H9 (cell line): Measurements from ENCODE around the gene MYO5B. TPM values are rescaled to one million over a fixed set of nuclear protein-coding genes. Genes with fewer than 3 reads are reported as not detected.

Experiments
- DNase-seq: peaks from one replicate; pipeline ENCODE4 v3.0.0-alpha.2; 2017
- H2AFZ ChIP-seq: one replicate; pipeline ENCODE4 v1.6.1; 2013; ENCODE audit warnings: mild to moderate bottlenecking, low read length, control low read depth, moderate library complexity
- H2AK5ac ChIP-seq: 2 replicates; pipeline ENCODE4 v1.6.1; 2013; ENCODE audit warnings: low read length, control low read depth, mixed read lengths; ENCODE audit not compliant: insufficient read length
- H2BK120ac ChIP-seq: one replicate; pipeline ENCODE4 v1.6.1; 2013; ENCODE audit warnings: low read depth, mild to moderate bottlenecking, low read length, control low read depth, inconsistent platforms; ENCODE audit not compliant: poor library complexity, severe bottlenecking
- H2BK12ac ChIP-seq: 2 replicates; pipeline ENCODE4 v1.6.1; 2013; ENCODE audit warnings: low read length, control low read depth, mixed read lengths, low read depth; ENCODE audit not compliant: insufficient read length
- H2BK15ac ChIP-seq: 2 replicates; pipeline ENCODE4 v1.6.1; 2013; ENCODE audit warnings: low read depth, low read length, control low read depth
- H2BK20ac ChIP-seq: one replicate; pipeline ENCODE4 v1.6.1; 2013; ENCODE audit warnings: low read depth, mild to moderate bottlenecking, low read length, control low read depth, inconsistent platforms; ENCODE audit not compliant: poor library complexity, severe bottlenecking
- H2BK5ac ChIP-seq: 2 replicates; pipeline ENCODE4 v1.6.1; 2013; ENCODE audit warnings: low read length, control low read depth, mixed read lengths; ENCODE audit not compliant: insufficient read length
- H3K14ac ChIP-seq: 2 replicates; pipeline ENCODE4 v1.6.1; 2013; ENCODE audit warnings: low read length, control low read depth; ENCODE audit not compliant: insufficient read depth
- H3K18ac ChIP-seq: 2 replicates; pipeline ENCODE4 v1.6.1; 2013; ENCODE audit warnings: low read depth, mild to moderate bottlenecking, mixed read lengths, low read length, control low read depth; ENCODE audit not compliant: insufficient read length
- H3K23ac ChIP-seq: 2 replicates; pipeline ENCODE4 v1.6.1; 2013; ENCODE audit warnings: low read length, control low read depth, mixed read lengths, low read depth; ENCODE audit not compliant: insufficient read length
- H3K23me2 ChIP-seq: 2 replicates; pipeline ENCODE4 v1.6.1; 2013; ENCODE audit warnings: low read depth, mild to moderate bottlenecking, mixed read lengths, low read length, control low read depth; ENCODE audit not compliant: insufficient read length, poor library complexity, severe bottlenecking
- H3K27ac ChIP-seq: 2 replicates; pipeline ENCODE4 v1.5.1; 2013; ENCODE audit warnings: low read length, control low read depth, mixed read lengths, low read depth; ENCODE audit not compliant: insufficient read length
- H3K27me3 ChIP-seq: 2 replicates; pipeline ENCODE4 v1.6.1; 2013; ENCODE audit warnings: low read length, control low read depth, inconsistent platforms; ENCODE audit not compliant: insufficient read depth
- H3K4ac ChIP-seq: 2 replicates; pipeline ENCODE4 v1.6.1; 2013; ENCODE audit warnings: low read depth, mild to moderate bottlenecking, control low read depth, inconsistent platforms, low read length, moderate library complexity
- H3K4me1 ChIP-seq: 2 replicates; pipeline ENCODE4 v1.6.1; 2013; ENCODE audit warnings: low read length, control low read depth, inconsistent platforms; ENCODE audit not compliant: insufficient read depth
- H3K4me2 ChIP-seq: 2 replicates; pipeline ENCODE4 v1.6.1; 2013; ENCODE audit warnings: low read length, control low read depth, mixed read lengths; ENCODE audit not compliant: insufficient read length, insufficient read depth
- H3K56ac ChIP-seq: 2 replicates; pipeline ENCODE4 v1.6.1; 2013; ENCODE audit warnings: low read depth, mild to moderate bottlenecking, mixed read lengths, low read length, control low read depth; ENCODE audit not compliant: insufficient read length
- H3K79me1 ChIP-seq: 2 replicates; pipeline ENCODE4 v1.6.1; 2013; ENCODE audit warnings: low read depth, mild to moderate bottlenecking, moderate library complexity, low read length, control low read depth, inconsistent platforms; ENCODE audit not compliant: insufficient read depth, poor library complexity, severe bottlenecking
- H3K79me2 ChIP-seq: 2 replicates; pipeline ENCODE4 v1.6.1; 2013; ENCODE audit warnings: low read length, control low read depth, inconsistent platforms; ENCODE audit not compliant: insufficient read depth
- H3K9ac ChIP-seq: 2 replicates; pipeline ENCODE4 v1.6.1; 2013; ENCODE audit warnings: low read length, control low read depth, mixed read lengths; ENCODE audit not compliant: insufficient read length; ENCODE audit errors: extremely low read depth
- H3K9me3 ChIP-seq: one replicate; pipeline ENCODE4 v1.6.1; 2013; ENCODE audit warnings: low read depth, low read length, inconsistent platforms; ENCODE audit not compliant: control insufficient read depth
- H3T11ph ChIP-seq: one replicate; pipeline ENCODE4 v1.6.1; 2013; ENCODE audit warnings: mild to moderate bottlenecking, low read length, control low read depth, inconsistent platforms
- H4K20me1 ChIP-seq: one replicate; pipeline ENCODE4 v1.6.1; 2013; ENCODE audit not compliant: control insufficient read depth, insufficient read length, insufficient read depth
- H4K5ac ChIP-seq: 2 replicates; pipeline ENCODE4 v1.6.1; 2013; ENCODE audit warnings: low read depth, mild to moderate bottlenecking, mixed read lengths, low read length, control low read depth; ENCODE audit not compliant: insufficient read length
- H4K8ac ChIP-seq: replicated peaks from 2 replicates; pipeline ENCODE4 v1.6.1; 2013; ENCODE audit warnings: low read length, control low read depth, mixed read lengths, low read depth; ENCODE audit not compliant: insufficient read length
- H4K91ac ChIP-seq: 2 replicates; pipeline ENCODE4 v1.6.1; 2013; ENCODE audit warnings: low read depth, mild to moderate bottlenecking, moderate library complexity, mixed read lengths, low read length, control low read depth; ENCODE audit not compliant: insufficient read length
- H3K27ac Mint-ChIP-seq, 3 experiments: 2 replicates in 2 of 3; 3 replicates in 1 of 3; pipeline ENCODE4 v1.8.0; 2020 to 2021; ENCODE audit warnings: mixed read lengths in 3 of 3, mild to moderate bottlenecking in 1 of 3, moderate library complexity in 1 of 3
- H3K27me3 Mint-ChIP-seq: 2 replicates; pipeline ENCODE4 v1.8.0; 2021; ENCODE audit warnings: low read depth, mild to moderate bottlenecking, moderate library complexity, mixed read lengths
- H3K36me3 Mint-ChIP-seq, 3 experiments: 2 replicates in 2 of 3; 3 replicates in 1 of 3; pipeline ENCODE4 v1.8.0; 2020 to 2021; ENCODE audit warnings: low read depth in 3 of 3, mixed read lengths in 3 of 3; ENCODE audit not compliant: insufficient read depth in 1 of 3
- H3K4me1 Mint-ChIP-seq, 2 experiments: 2 replicates each; pipeline ENCODE4 v1.8.0; 2020; ENCODE audit warnings: mixed read lengths in 2 of 2
- H3K4me3 Mint-ChIP-seq, 2 experiments: 2 replicates in 1 of 2; 3 replicates in 1 of 2; pipeline ENCODE4 v1.8.0; 2020 to 2021; ENCODE audit warnings: mild to moderate bottlenecking in 2 of 2, mixed read lengths in 2 of 2, moderate library complexity in 1 of 2
- H3K9me3 Mint-ChIP-seq, 2 experiments: 2 replicates in 1 of 2; 3 replicates in 1 of 2; pipeline ENCODE4 v1.8.0; 2020; ENCODE audit warnings: mild to moderate bottlenecking in 2 of 2, mixed read lengths in 2 of 2, moderate library complexity in 1 of 2
- WGBS: extraction: QIAGEN DNeasy Blood & Tissue Kit; methylation state at CpG from one replicate; pipeline ENCODE4 v1.1.7; 2013; ENCODE audit warnings: missing lambda C conversion rate, low lambda C conversion rate, mixed read lengths; ENCODE audit not compliant: insufficient read length; ENCODE audit errors: extremely low coverage; 5-methylcytosine and 5-hydroxymethylcytosine counted together
- total RNA-seq: library from RNA; stranded (reverse); gene quantifications from 2 replicates; pipeline ENCODE4 v1.2.1, GENCODE V29; 2021
- TF ChIP-seq, protein P1 (sequence below): fragments of 200-600 bp; sonication (generic); conservative IDR thresholded peaks from 3 replicates; pipeline ENCODE4 v1.8.0; 2021; ENCODE audit warnings: antibody characterized with exemption, mild to moderate bottlenecking

MYO5B gene
- total RNA-seq, 1 experiment from 2014 or later: 9.3 TPM

DNA sequence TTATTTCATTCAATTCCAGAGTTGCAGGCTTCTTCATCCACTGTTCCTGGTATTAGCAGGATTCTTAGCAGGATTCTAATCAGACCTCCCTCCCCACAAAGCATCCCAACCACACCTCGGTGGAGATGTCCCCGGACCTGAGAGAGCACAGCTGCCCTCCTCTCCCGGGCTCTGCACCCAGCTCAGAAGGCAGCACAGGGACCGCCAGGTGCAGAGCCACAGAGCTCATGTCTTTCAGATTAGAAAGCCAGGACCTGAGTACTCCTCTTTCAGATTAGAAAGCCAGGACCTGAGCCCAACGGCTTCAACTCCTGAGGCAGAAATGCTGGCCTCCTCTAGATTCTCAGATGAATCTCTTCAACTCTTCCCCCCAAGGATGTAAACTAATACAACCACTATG lies 152.3 kb downstream of the MYO5B start:
- Histone ChIP-seq H3K4me2 (no peak overlapping the region), H3K27me3 (no peaks in the 10 kb centered on the region), H3K14ac (no peak overlapping the region), H2BK12ac (no peak overlapping the region), H3K9me3 (no peaks in the 10 kb centered on the region), H3K18ac (no peak overlapping the region), H3K79me1 (no peaks in the 10 kb centered on the region), H2BK20ac (no peak overlapping the region), H2AK5ac (no peak overlapping the region), H4K5ac (no peak overlapping the region), H4K91ac (no peak overlapping the region), H3K27ac (no peak overlapping the region), H3K23ac (no peak overlapping the region), H3K4me1 (no peaks in the 10 kb centered on the region), H2BK5ac (no peak overlapping the region), H4K8ac (no peak overlapping the region), H3T11ph (no peak overlapping the region), H3K23me2 (no peaks in the 10 kb centered on the region), H3K56ac (no peak overlapping the region), H2BK15ac (no peak overlapping the region), H3K4ac (no peak overlapping the region), H3K9ac (no peak overlapping the region), H4K20me1 (no peaks in the 10 kb centered on the region), H3K79me2 (no peaks in the 10 kb centered on the region), H2AFZ (no peak overlapping the region), H2BK120ac (no peak overlapping the region)
- H3K27ac Mint-ChIP-seq: peak overlapping the region in 1 of 3 experiments; percentile 85; a peak in 2 of 7 replicates
- WGBS: no CpG with 5 or more reads among the region's 5 CpGs
- TF ChIP-seq, protein P1, sequence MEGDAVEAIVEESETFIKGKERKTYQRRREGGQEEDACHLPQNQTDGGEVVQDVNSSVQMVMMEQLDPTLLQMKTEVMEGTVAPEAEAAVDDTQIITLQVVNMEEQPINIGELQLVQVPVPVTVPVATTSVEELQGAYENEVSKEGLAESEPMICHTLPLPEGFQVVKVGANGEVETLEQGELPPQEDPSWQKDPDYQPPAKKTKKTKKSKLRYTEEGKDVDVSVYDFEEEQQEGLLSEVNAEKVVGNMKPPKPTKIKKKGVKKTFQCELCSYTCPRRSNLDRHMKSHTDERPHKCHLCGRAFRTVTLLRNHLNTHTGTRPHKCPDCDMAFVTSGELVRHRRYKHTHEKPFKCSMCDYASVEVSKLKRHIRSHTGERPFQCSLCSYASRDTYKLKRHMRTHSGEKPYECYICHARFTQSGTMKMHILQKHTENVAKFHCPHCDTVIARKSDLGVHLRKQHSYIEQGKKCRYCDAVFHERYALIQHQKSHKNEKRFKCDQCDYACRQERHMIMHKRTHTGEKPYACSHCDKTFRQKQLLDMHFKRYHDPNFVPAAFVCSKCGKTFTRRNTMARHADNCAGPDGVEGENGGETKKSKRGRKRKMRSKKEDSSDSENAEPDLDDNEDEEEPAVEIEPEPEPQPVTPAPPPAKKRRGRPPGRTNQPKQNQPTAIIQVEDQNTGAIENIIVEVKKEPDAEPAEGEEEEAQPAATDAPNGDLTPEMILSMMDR: no peak
- no peaks in the 10 kb centered on the region for H3K27me3 Mint-ChIP-seq
- H3K4me1 Mint-ChIP-seq: peaks cover 3 to 22% of the 10 kb centered on the region in 2 experiments; a peak in 3 of 4 replicates
- no peaks in the 10 kb centered on the region for H3K9me3 Mint-ChIP-seq
- no peaks in the 10 kb centered on the region for H3K36me3 Mint-ChIP-seq
- H3K4me3 Mint-ChIP-seq: no peak overlapping the region
- peak; percentile 34 for DNase-seq
